GM21717 (cell line): Measurements from ENCODE around the gene OR51Q1.
A peak's percentile ranks its signal among the peaks of the same experiment; 100 is the strongest.

Source experiments
- ATAC-seq: cut with Tn5 transposase; IDR thresholded peaks from one replicate; pipeline ENCODE4 v1.9.1; 2021; ENCODE audit warnings: mild to moderate bottlenecking, moderate library complexity; ENCODE audit not compliant: unreplicated experiment

OR51Q1 gene, protein sequence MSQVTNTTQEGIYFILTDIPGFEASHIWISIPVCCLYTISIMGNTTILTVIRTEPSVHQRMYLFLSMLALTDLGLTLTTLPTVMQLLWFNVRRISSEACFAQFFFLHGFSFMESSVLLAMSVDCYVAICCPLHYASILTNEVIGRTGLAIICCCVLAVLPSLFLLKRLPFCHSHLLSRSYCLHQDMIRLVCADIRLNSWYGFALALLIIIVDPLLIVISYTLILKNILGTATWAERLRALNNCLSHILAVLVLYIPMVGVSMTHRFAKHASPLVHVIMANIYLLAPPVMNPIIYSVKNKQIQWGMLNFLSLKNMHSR

GRCh38 chr11:5421811-5422210 is at the start of gene OR51Q1:
Gene OR51Q1 (plus strand): TSS chr11:5422111. CDS start chr11:5422201, 90 bp downstream.
- no peak for ATAC-seq

DNA sequence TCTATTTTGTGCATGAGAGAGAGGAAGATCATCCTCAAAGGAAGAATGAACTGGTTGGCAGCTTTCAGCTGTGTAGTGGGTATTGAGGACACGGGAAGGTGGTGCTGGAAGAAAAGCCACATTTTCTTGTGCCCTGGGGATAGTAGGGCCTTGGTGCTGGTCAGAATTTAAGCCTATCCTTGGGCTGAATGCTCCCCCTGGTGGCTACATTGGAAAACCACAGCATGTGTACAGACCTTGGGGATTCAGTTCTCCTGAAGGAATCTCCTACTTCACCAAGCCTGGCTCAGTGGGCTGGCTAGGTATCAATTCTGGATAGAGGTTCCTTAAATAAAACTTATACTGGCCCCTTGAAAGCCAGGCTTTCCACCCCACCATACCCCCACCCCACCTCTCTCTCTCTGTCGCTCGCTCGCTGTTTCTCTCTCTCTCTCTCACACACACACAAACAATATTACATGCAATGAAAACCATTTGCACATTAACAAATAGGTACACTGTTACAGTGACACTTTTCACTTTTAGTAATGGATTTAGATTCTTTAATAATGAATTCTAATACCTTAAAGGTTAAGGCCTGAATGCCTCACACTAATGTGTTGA is 41.1 kb upstream of the OR51Q1 start:
- peak; percentile 86 for ATAC-seq

GRCh38 chr11:5383576-5383975 is 38.3 kb upstream of the OR51Q1 start, which contains the start of gene OR51M1:
Gene OR51M1 (plus strand): TSS chr11:5383812. CDS start chr11:5389399, 5,587 bp downstream.
- no peak for ATAC-seq

DNA sequence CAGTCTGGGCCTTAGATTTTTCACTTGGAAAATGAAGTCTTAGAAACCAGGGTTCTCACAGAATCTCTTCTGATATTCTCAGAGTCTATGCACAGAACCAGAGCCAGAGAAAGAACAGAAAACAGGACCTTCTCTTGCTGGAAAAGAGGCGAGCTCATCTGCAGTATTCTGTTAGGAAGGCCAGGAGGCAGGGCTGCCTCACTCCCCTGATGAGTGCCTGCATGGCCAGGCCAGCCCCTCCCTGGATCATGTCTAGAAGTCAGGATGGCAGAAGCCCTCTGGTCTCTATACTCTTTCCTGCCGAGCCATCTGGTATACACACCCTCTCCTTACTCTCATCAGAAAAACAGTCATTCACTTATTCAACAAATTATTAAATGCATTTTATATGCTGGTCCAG is 37.6 kb upstream of the OR51Q1 start:
- no peak for ATAC-seq

DNA sequence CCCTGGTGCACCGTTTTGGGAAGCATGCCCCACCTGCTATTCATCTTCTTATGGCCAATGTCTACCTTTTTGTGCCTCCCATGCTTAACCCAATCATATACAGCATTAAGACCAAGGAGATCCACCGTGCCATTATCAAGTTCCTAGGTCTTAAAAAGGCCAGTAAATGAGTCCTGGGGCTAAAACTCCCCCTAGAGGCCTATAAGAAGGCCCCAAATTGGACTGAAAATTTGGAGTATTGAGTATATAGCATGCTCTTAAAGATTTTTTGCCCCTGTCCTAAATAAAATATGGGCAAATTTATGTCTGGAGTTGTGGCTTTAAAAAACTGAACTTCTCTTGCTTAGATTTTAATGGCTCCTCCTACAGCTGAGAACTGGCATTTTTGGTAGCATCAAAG is 31.7 kb upstream of the OR51Q1 start:
- ATAC-seq, result no peak

DNA sequence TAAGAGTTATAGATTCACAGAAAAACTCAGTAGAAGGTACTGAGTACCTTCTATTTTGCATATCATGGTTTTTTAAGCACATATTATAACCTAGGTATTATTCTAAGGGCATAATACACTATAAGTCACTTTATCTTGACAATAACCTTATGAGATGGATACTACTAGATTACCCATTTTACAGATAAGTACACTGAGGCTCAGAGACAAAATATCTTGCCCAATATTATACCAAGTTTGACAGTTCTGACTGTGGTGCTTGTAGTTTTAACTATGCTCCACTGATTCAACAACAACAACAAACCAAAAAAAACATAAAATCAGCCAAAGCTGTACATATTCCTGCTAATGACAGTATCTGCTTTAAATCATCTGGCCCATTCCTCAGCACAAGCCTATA is 27.8 kb upstream of the OR51Q1 start:
- ATAC-seq, result no peak

GRCh38 chr11:5398936-5399335 is 23.0 kb upstream of the OR51Q1 start:
- ATAC-seq, result no peak

DNA sequence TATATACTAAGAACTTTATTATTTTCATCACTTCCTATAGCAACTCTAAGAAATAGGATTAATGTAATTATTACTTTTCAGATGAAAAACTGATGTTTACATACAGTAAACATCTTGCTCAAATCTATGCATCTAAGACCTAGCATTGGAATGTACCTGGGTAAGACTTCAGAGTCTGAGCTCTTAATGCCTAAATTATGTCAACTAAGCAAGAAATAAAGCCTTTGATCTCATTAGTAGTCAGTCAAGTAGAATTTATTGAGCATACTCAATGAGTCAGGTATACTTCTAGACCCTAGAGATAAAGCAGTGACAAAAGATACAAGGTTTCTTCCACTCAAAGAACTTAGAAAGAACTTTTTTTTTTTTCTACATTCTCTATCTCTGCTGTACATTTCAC is 16.7 kb upstream of the OR51Q1 start:
- ATAC-seq, result no peak

GRCh38 chr11:5420993-5421392 is 918 bp upstream of the OR51Q1 start:
- no peak for ATAC-seq

- ATAC-seq, result no peak
Measured at GRCh38 chr11:5423131-5423530, 1.2 kb downstream of the OR51Q1 start.

DNA sequence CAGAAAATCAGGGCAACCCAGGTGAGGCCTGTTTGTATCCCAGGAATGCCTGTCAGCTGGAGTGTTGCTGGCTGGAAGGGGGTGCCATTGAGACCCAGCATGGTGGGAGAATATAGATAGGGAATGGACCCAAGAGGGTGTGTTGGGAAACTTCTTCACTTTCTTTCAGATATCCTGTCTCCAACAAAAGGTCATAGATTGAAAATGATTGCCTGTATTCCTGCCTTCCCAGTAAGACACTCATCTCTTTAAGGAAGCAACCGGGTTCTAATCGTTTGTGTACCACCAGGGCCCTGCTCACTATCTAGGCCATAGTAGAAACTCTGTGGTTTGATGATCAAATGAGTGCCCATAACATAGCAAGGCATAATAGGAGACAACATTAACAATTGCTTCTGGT is 19.5 kb downstream of the OR51Q1 start, which contains the start of gene OR51I1:
OR51I1 (minus strand) TSS at position 101 of the 400 bp plus-strand sequence; CDS start at position 101, 0 bp downstream.
- no peak for ATAC-seq

GRCh38 chr11:5443835-5444393 is 22.0 kb downstream of the OR51Q1 start:
- no peak for ATAC-seq

DNA sequence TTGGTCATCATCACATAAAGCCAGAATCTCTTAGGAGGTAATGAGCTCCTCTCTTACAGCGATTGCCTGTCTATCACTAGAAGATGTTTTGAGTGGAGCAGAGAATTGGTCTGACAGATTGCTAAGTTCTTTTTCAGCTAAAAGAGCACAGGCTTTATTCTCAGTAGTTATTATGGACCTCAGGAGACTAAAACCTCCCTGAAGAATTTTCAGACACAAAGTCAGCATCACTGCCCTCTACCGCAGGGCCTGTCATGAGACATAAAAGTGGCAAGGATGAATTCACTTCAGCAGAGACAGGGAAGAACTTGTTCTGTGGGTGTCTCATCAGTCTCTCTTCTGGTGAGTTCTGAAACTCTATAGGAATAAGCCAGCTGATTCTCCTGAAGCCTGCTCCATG is 27.1 kb downstream of the OR51Q1 start, which contains the start of gene OR51I2:
OR51I2 (plus strand) TSS at position 301 of the 400 bp plus-strand sequence. CDS start 4,166 bp downstream, outside the sequence.
- no peak for ATAC-seq

GRCh38 chr11:5449432-5449831 is 27.5 kb downstream of the OR51Q1 start:
- no peak for ATAC-seq

DNA sequence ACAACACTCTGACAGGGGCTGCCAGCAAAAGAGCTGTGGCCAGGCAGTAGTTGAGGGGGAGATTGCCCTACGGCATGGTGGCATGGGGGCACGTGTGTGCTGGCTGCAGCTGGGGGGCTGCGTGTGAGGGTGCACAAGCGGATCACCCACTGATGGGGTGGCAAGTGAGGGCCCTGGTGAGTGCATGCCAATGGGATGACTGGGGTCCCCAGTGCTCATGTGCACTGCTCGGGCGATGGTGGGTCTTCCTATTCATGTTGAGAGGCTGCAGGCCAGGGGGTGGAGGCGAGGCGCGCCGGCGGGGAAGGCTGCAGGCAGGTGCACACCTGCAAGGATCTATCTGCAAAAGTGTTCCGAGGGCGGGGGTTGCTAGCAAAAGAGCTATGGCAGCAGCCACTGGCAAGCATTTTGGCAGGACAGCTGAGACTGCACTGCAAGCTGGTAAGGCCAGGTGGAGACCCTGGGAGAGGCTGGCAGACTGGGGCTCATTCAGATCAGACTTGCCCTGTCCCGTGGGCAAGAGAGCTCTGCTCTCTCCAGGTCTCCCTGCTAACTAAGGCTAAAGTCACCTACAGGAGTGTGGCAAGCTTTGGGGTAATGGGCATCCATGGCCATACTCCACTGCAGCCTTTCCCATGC is 39.2 kb downstream of the OR51Q1 start:
- ATAC-seq, result no peak

DNA sequence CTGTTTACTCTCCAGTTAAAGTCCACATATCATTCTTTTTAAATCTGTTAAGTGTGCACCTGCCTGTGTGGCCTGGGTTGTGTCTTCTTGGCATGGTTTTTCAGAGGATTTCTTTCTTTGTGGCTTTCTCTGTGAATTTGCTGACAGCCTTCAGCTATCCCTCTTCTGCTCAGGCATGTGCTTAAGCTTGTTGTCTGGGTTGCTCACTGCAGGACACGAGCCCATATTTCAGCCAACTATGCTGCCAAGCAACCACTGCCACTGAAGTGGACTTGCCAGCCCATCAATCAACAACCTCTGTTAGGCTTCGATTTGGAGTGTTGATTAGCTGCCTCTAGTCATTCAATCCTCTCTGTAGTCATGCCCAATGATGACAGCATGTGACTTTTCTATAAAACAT is 45.6 kb downstream of the OR51Q1 start:
- ATAC-seq, result no peak
